ENCODE measurements around the gene ZNF354C.

ZNF354C gene

DNA sequence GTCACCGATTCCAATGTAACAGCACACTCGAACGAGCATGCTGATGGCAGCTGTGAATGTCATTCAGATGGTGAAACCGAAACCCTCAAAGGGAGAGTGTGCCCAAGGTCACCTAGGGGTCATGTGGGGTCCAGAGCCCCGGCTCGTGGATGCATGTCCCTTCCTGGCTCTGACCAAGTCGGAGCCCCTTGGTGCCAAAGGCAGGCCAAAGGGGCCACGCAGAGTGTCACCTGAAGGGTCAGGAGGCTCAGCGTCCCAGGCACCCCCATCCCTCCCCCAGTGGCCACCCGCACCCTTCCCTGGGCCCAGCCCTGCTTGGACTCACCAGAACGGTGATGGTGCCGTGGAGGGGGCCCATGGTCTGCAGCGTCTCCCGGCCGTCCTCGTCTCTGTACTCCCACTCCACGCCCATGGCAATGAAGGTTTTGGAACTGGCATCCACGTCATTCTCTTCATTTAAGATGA lies 69.5 kb downstream of the ZNF354C start:
- no peak for DNase-seq

DNA sequence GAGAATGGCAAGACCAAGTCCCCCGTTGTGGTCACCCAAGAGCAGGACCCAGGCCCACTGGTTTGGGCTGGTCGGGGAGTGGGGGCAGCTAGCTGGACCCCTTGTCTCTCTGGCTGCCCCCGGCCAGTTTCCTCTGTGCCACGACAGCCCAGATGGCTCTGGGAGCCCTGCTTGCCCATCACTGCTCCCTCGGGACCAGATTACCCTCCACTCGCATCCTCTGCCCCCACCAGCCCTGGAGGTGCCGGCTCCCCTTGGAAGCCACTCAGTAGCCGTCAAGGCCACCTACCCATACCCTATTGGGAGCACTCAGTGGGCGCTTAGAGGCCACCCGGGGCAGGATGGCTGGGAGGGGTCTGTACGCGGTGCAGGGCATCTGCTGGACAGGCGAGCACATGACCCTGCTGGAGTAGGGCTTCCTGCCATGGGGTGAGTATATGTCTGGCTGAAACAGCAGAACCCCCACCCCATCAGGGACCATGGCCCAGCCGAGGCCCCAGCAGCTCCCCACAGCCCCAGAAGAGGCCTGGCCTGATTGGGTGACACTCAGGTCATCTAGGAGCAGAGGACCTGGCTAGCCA lies 70.0 kb downstream of the ZNF354C start:
- no peak for DNase-seq

DNA sequence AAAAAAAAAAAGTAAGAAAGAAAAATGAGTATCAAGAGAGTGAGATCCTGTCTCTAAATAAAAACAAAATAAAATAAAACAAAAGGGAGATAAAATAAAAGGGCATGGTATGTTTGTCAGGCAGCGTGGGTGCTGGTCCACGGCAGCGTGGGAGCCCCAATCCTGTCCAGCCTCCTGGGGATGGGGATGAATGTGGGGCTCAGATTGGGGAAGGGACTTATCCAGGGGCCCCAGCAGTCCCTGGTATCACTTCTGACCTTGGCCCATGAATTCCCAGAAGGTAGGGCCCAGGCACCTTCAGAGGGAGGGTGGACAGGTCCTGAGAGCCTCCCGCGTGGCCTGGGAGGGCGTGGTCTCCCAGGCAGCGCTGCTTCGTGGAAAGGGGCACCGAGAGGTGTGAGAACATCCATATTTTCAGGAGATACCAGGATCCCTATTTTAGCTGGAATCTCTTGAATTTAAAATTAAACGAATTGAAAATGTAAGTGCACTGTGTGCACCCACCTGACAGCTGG lies 71.2 kb downstream of the ZNF354C start:
- DNase-seq = no peak

DNA sequence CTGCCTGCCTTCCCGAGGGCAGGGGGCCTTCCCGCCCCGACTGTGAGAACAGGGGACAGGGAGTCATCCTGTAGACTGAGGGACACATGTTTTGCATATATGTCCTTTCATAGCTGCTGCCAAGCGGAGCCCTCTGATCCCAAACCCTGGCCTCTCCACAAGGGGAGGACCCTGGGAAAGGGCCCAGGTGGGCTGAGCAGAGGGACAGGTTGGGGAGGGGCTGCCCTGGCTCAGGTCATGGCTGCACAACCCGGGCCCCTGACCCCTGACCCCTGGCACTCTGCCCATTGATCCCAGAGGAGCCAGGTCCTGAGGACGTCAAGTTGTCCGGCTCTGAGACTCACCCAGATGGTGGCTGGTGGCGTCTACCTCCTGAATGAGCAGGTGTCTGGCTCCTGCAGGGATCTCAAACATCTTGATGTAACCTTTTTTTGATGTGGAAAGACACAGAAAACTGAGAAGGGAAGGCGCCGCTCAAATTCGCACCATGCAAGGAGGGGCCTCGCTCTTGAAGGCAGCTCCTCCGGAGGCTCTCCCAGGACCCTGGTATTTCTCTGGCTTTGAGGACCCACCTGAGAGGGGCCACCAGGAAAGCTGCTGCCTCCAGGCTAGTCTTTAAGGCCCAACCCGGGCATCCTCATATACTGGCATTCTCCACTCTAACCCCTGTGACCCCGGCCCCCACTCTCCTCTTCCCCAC lies 71.9 kb downstream of the ZNF354C start:
- no peak for DNase-seq

DNA sequence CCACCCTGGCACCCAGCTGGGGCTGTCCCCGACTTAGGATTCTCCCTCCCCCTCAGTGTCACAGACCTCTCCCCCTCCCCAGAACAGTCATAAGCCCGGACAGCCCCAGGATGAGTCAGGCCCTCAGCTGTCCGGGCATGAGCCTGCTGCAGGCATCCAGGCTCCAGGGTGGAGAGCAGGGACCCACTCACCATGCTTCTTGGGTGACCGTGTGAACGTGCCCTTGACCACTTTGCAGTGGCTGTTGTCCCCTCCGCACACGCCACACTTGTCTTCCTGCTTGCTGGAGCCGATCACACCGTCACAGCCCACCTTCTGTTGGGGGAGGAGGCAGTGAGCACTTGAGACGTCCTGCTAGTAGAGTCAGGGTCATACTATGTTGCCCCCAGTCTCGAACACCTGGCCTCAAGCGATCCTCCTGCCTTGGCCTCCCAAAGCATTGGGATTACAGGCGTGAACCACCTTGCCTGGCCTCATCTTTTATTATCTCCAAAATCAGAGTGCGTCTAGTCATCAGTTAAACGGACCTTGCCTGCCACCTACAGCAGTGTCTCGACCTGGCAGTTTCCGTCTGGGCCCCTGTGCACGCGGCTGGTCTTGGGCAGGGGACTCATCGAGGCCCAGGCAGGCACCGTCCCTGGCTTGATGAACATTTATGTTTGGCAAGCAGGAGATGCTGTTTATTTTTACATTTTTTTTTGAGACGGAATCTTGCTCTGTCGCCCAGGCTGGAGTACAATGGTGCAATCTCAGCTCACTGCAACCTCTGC lies 72.6 kb downstream of the ZNF354C start:
- DNase-seq = no peak
